Activated T-cell treated with anti-CD3 and anti-CD28 coated beads, Interleukin-2, amount 50 U/mL, for 48 hours (primary cell): ENCODE measurements around the gene OR13G1.
"Not testable (repeated sequence)": the region's sequence is repeated elsewhere in the genome, so short reads cannot be mapped to it uniquely, and the experiment has no call there.

ENCODE experiments used
- DNase-seq, 2 experiments: peaks; one replicate each; pipeline ENCODE4 v3.0.0-alpha.2; 2020

OR13G1 gene, protein sequence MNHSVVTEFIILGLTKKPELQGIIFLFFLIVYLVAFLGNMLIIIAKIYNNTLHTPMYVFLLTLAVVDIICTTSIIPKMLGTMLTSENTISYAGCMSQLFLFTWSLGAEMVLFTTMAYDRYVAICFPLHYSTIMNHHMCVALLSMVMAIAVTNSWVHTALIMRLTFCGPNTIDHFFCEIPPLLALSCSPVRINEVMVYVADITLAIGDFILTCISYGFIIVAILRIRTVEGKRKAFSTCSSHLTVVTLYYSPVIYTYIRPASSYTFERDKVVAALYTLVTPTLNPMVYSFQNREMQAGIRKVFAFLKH

DNA sequence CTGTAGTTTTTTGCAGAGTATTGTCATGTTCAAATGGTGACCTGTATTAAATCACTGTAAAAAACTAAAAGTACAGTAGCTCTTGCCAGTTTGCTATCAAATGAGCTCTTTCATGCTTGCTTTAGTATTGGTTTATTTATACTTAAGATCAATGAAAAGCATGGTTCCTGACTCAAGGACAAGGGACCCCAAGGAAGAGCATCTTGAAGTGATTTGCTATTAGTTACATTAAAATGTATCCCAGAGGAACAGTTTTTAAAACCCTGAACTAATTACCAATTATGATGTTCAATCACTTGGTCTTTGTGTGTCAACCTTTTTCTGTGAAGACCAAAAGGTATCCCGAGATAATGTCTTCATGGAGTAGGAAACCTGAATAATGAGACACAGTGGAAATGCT lies at the start of gene OR13G1:
TSS of gene OR13G1 (minus strand) at position 101 of the 400 bp plus-strand sequence. CDS start 6,698 bp downstream, outside the sequence.
- no peak for DNase-seq

GRCh38 chr1:247721222-247721621 lies 41.7 kb upstream of the OR13G1 start:
- no peak for DNase-seq

DNA sequence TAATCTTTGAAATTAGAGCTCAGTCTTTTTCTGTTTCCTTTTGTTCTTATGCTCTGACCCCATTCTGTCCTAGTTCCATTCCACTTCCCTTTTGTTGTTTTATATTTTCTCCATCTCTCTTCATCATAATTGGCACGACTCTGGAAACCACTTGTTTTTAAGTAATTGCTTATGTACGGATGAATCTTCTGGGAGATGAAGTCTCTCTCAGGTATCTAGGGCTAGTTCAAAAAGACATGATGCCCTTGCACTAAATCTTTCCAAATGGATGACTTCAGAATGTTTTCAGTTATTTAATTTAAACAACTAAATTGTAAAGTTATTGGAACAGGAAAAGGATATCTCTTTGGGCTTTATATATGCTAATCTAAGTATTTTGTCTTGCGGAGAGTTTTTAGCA lies 37.0 kb upstream of the OR13G1 start, which contains the start of gene OR6F1:
TSS of gene OR6F1 (minus strand) at position 101 of the 400 bp plus-strand sequence. CDS start 3,891 bp downstream, outside the sequence.
- DNase-seq, result no peak

- DNase-seq, result no peak
Observed at GRCh38 chr1:247713753-247714152, 34.2 kb upstream of the OR13G1 start.

- DNase-seq, result not testable (repeated sequence)
Observed at GRCh38 chr1:247710681-247711080, 31.1 kb upstream of the OR13G1 start.

- no peak for DNase-seq
Observed at GRCh38 chr1:247701338-247701737, 21.8 kb upstream of the OR13G1 start.

DNA sequence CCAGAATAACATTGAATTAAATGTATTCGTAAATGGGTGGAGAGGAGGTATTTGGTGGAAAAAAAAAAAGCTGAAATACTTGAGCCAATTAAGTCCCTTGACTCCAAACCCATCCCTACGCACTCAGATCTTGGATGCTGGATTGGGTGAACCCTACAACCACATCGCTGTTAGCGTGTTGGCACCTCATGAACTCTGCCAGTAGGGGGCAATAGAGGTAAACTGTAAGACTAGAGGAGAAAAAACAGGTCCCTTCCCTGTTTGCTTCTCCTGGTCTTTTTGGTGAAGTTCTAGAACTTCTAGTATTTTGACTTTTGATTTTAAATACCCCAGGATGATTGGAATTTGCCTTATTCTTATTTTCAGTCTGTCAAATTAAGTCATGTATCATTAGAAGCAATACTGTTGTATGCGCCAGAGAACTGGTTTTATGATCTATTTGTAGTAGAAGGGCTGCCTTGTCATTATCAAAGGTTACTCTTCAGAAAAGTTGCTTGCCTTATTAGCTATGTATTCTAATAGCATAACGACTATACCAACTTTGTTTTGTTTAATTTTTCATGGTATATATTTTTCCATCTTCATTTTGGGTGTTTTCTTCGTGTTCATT lies 1.9 kb upstream of the OR13G1 start:
- DNase-seq, result peak; percentile 38 to 46

DNA sequence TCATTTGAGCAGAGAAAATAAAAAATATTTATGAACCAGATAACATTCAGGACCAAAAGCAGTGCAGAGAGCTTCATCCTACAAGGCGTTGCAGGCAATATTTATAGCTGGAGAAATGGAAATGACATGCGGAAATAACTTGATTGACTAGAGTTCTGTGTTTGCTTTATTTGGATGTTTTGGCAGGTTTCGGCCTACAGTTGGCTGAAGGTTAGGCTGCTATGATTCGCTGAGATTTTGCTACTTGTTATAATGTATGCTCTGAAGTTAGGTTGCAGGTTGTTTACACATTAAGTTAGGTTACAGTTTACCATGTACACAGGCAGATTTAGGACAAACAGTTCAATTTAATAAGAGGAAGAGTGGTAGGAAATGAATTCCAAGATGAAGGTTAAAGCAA lies 632 bp upstream of the OR13G1 start:
- no peak for DNase-seq

DNA sequence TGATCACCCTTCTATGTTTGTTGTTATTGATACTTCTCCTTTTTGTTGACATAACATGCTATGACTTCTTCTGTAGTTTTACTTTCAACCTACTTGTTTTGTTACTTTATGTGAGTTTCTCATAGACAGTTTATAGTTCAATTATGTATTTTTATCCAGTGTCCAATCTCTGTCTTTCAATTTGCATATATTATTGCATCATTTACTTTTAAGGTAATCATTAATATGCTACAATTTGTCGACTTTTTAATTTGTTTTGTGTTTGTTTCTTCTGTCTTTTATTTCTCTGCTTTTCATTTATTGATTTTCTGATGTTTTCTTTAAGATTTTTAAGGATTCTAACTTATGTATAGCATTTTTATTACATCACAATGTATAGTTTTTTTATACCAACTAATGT lies 10.3 kb downstream of the OR13G1 start:
- DNase-seq, result no peak

- no peak for DNase-seq
Observed at GRCh38 chr1:247656221-247656875, 23.2 kb downstream of the OR13G1 start.

- DNase-seq, result no peak
Observed at GRCh38 chr1:247653040-247653439, 26.5 kb downstream of the OR13G1 start.

- no peak for DNase-seq
Observed at GRCh38 chr1:247647864-247648263, 31.7 kb downstream of the OR13G1 start.

DNA sequence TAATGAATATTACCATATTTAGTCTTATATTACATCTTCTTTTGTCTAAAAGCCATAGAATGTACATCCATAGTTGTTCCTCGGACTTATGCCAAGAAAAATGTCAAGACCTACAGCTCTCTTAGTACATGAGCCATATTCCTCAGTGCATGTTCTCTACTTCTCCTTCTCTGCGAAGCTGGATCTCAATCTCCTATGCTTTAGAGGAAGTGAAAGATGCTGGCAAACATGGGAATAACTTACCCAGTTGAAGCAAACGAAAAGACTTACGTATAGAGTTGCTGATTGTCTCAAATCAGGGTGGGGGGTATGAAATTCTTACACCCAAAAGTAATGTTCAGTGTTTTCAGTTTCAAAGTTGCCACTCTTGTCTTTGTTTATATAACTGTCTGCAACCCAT lies 32.7 kb downstream of the OR13G1 start:
- no peak for DNase-seq

DNA sequence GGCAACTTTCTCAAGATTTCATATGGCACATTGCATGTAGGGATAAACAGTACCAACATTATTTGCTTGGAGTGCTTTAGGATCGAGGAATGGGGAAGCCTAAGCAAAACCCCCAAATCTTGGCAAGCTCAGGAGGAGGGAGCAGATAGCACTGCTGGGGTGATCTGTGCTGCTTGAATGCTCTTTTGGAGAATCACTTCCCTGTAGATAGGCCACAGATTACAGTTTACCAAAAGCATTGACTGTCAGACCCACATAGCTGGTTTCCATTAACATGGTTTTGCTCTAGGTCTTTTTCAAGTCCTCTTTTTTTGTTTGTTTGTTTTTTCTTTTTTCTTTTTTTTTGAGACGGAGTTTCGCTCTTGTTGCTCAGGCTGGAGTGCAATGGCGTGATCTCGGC lies 36.8 kb downstream of the OR13G1 start:
- no peak for DNase-seq

- DNase-seq, result peak; percentile 48 to 64
Observed at GRCh38 chr1:247639381-247639981, 40.1 kb downstream of the OR13G1 start.

DNA sequence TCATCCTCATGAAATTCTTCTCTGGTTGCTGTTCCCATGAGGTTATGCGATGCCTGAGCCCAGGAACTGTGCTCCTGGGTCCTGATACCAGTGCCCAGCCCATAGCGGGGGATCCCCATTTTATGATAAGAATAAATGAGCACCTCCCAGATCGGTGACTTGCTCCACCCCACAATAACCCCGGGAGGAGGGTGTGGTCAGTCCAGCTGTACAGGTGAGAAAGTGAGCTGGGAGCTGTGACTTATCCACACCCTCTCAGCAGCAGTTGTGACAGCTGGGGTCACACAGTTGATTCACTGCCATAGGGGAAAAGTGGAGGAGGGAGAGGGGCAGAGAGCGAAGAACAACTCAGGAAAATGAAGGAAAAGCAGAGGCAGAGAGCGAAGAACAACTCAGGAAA lies 40.8 kb downstream of the OR13G1 start:
- DNase-seq, result no peak

- no peak for DNase-seq
Observed at GRCh38 chr1:247638011-247638410, 41.5 kb downstream of the OR13G1 start.

DNA sequence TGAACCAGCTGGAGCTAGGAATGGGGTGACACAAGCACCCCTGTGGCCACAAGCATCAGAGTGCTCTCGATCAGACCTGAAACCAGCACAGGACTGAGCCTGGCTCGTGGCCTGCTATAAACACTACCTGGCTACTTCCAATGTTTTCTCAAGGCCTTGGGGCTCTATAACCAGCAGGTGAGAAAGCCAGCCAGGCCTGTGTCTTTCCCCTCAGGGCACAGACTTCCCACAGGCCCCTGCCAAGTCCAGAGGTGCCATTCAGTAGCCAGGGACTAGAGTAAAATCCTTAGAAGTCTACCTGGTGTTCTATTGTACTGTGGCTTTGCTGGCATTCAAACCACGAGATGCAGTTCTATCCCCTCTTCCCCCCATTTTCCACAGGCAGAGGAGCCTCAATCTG lies 51.6 kb downstream of the OR13G1 start:
- DNase-seq, result no peak
